Measurements from ENCODE around the gene ATP2B2.

Gene ATP2B2

DNA sequence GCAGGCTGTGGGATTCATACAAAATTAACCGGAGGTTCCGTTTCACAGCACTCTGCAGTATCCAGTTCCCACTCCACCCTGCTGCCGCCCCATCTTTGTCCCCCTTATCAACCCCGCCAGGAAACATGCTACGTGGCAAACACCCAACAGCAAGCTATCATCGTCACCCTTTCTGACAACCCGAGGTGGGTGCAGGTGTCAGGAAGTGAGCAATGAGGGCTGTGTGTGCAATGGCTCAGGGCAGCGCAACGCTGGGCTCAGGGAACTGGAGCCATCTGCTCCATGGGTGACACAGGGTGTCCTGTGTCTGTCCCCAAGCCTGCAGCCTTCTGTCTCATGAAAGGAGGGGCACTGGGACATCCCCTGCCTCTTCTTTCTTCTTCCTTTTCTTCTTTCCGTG lies 60.9 kb downstream of the ATP2B2 start:
- H3K79me1 ChIP-seq (ENCODE audit: low read length): no peaks in the 10 kb centered on the region
- H3K4ac ChIP-seq (ENCODE audit: low read depth, low read length): no peak overlapping the region
- H2BK12ac ChIP-seq (ENCODE audit: low read length): no peak overlapping the region
- no peak overlapping the region for H3K4me2 ChIP-seq (ENCODE audit: low read length)
- DNase-seq: no peak
- no peaks in the 10 kb centered on the region for H3K4me1 ChIP-seq (ENCODE audit: control insufficient read depth in 1 of 2, insufficient read depth in 2 of 2, low read length in 2 of 2)
- H4K8ac ChIP-seq (ENCODE audit: low read depth, low read length): no peak overlapping the region
- H3K36me3 ChIP-seq (ENCODE audit: control insufficient read depth in 1 of 2, insufficient read depth in 2 of 2, low read length in 2 of 2): no peaks in the 10 kb centered on the region
- H3K23ac ChIP-seq (ENCODE audit: low read length): no peak overlapping the region
- H2AFZ ChIP-seq (ENCODE audit: insufficient read depth, low read length, poor library complexity): no peak overlapping the region
- H3K9ac ChIP-seq (ENCODE audit: low read length): no peak overlapping the region
- H2BK5ac ChIP-seq (ENCODE audit: low read depth, low read length, poor library complexity): no peak overlapping the region
- no peak overlapping the region for H3K18ac ChIP-seq (ENCODE audit: low read length)
- no peak overlapping the region for H2BK120ac ChIP-seq (ENCODE audit: insufficient read depth, low read length, poor library complexity)
- H3K27ac ChIP-seq (ENCODE audit: low read depth, low read length): no peak overlapping the region
- WGBS (ENCODE audit: extremely low coverage, insufficient coverage, insufficient read length): no CpG with 5 or more reads among the region's 10 CpGs
- H3K79me2 ChIP-seq (ENCODE audit: control insufficient read depth, insufficient read depth, low read length, poor library complexity): no peaks in the 10 kb centered on the region
- no peak overlapping the region for H3K4me3 ChIP-seq (ENCODE audit: low read depth, low read length)
- H3K9me3 ChIP-seq (ENCODE audit: insufficient read depth, low read depth, low read length): no peaks in the 10 kb centered on the region
- H2AK5ac ChIP-seq (ENCODE audit: low read length): no peak overlapping the region
- no peak overlapping the region for H3K14ac ChIP-seq (ENCODE audit: low read length)
- H4K91ac ChIP-seq (ENCODE audit: low read depth, low read length): no peak overlapping the region
- H4K12ac ChIP-seq (ENCODE audit: low read depth, low read length): no peak overlapping the region
- no peaks in the 10 kb centered on the region for H3K27me3 ChIP-seq (ENCODE audit: insufficient read depth, low read length)

DNA sequence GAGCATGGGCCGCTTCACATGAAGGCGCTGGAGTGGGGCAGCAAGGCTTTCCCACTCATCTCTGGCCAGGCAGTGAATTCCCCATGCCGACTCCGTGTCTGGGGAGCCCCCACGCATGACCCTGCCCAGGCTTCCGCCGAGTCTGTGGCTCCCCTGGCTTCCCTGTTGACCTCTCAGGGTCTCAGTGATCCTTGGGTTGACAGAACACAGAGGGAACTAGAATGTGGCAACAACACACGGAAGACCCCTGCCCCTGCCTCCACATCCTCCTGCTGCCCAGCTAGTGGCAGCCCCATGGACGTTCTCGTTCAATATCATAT lies 61.3 kb downstream of the ATP2B2 start:
- H3K9me3 ChIP-seq (ENCODE audit: insufficient read depth, low read depth, low read length): no peaks in the 10 kb centered on the region
- no peak overlapping the region for H2AFZ ChIP-seq (ENCODE audit: insufficient read depth, low read length, poor library complexity)
- no peak overlapping the region for H4K8ac ChIP-seq (ENCODE audit: low read depth, low read length)
- H3K27me3 ChIP-seq (ENCODE audit: insufficient read depth, low read length): no peaks in the 10 kb centered on the region
- no peak overlapping the region for H3K9ac ChIP-seq (ENCODE audit: low read length)
- H4K12ac ChIP-seq (ENCODE audit: low read depth, low read length): no peak overlapping the region
- no peak overlapping the region for H3K14ac ChIP-seq (ENCODE audit: low read length)
- no peaks in the 10 kb centered on the region for H3K79me1 ChIP-seq (ENCODE audit: low read length)
- H3K4ac ChIP-seq (ENCODE audit: low read depth, low read length): no peak overlapping the region
- no peak overlapping the region for H3K23ac ChIP-seq (ENCODE audit: low read length)
- H3K4me3 ChIP-seq (ENCODE audit: low read depth, low read length): no peak overlapping the region
- H2BK120ac ChIP-seq (ENCODE audit: insufficient read depth, low read length, poor library complexity): no peak overlapping the region
- no peaks in the 10 kb centered on the region for H3K4me1 ChIP-seq (ENCODE audit: control insufficient read depth in 1 of 2, insufficient read depth in 2 of 2, low read length in 2 of 2)
- no peak for DNase-seq
- H3K27ac ChIP-seq (ENCODE audit: low read depth, low read length): no peak overlapping the region
- H3K79me2 ChIP-seq (ENCODE audit: control insufficient read depth, insufficient read depth, low read length, poor library complexity): no peaks in the 10 kb centered on the region
- no peak overlapping the region for H2BK12ac ChIP-seq (ENCODE audit: low read length)
- no peaks in the 10 kb centered on the region for H3K36me3 ChIP-seq (ENCODE audit: control insufficient read depth in 1 of 2, insufficient read depth in 2 of 2, low read length in 2 of 2)
- H4K91ac ChIP-seq (ENCODE audit: low read depth, low read length): no peak overlapping the region
- no peak overlapping the region for H2AK5ac ChIP-seq (ENCODE audit: low read length)
- H2BK5ac ChIP-seq (ENCODE audit: low read depth, low read length, poor library complexity): no peak overlapping the region
- no peak overlapping the region for H3K4me2 ChIP-seq (ENCODE audit: low read length)
- no CpG with 5 or more reads among the region's 10 CpGs for WGBS (ENCODE audit: extremely low coverage, insufficient coverage, insufficient read length)
- no peak overlapping the region for H3K18ac ChIP-seq (ENCODE audit: low read length)

DNA sequence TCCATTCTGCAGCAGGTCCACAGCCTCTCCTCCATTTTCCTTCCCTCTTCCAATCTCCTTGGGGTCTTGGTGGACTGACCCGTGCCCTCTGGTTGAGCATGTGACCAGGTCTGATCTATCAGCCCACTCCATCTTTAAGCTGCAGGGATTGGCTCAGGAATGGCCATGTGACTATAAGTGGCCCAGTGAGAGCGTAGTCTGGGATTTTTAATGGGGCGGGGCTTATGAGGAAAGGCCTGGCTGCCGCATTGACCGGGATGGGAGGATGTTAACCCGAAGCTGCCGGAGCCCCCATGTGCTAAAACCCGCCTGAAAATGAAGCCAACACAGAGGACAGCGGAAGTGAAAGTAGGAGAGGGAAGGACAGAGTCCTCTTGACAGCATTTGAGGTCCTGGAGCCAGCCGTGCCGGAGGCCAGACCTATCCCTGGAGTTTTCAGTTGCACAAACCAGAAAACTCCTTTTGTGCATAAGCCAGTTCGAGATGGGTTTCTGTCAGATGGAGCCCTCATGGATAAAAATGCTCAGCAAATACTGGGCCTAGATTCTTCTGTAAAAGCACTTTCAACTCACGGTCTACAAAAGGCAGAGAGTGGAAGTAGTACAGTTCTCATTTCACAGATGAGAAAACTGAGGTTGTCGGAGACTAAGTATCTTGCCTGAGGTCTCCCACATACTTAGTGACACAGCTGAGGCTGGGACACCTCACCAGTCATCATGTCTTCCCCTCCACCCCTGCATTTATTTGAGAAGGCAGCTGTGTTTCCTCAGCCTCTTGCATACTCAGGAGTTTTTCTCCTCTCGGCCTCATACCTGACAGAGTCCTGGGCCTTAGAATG lies 61.9 kb downstream of the ATP2B2 start:
- Histone ChIP-seq H3K4me3 (ENCODE audit: low read depth, low read length) (no peak overlapping the region), H3K9ac (ENCODE audit: low read length) (no peak overlapping the region), H3K79me2 (ENCODE audit: control insufficient read depth, insufficient read depth, low read length, poor library complexity) (no peaks in the 10 kb centered on the region), H2BK5ac (ENCODE audit: low read depth, low read length, poor library complexity) (no peak overlapping the region), H2AFZ (ENCODE audit: insufficient read depth, low read length, poor library complexity) (no peak overlapping the region), H3K4ac (ENCODE audit: low read depth, low read length) (no peak overlapping the region), H3K27ac (ENCODE audit: low read depth, low read length) (no peak overlapping the region), H4K12ac (ENCODE audit: low read depth, low read length) (no peak overlapping the region), H2AK5ac (ENCODE audit: low read length) (no peak overlapping the region), H3K36me3 (ENCODE audit: control insufficient read depth in 1 of 2, insufficient read depth in 2 of 2, low read length in 2 of 2) (no peaks in the 10 kb centered on the region), H4K91ac (ENCODE audit: low read depth, low read length) (no peak overlapping the region), H4K8ac (ENCODE audit: low read depth, low read length) (no peak overlapping the region), H3K9me3 (ENCODE audit: insufficient read depth, low read depth, low read length) (no peaks in the 10 kb centered on the region), H3K18ac (ENCODE audit: low read length) (no peak overlapping the region), H3K14ac (ENCODE audit: low read length) (no peak overlapping the region), H2BK12ac (ENCODE audit: low read length) (no peak overlapping the region), H3K4me2 (ENCODE audit: low read length) (no peak overlapping the region), H3K23ac (ENCODE audit: low read length) (no peak overlapping the region), H3K79me1 (ENCODE audit: low read length) (no peaks in the 10 kb centered on the region), H3K4me1 (ENCODE audit: control insufficient read depth in 1 of 2, insufficient read depth in 2 of 2, low read length in 2 of 2) (no peaks in the 10 kb centered on the region), H2BK120ac (ENCODE audit: insufficient read depth, low read length, poor library complexity) (no peak overlapping the region), H3K27me3 (ENCODE audit: insufficient read depth, low read length) (no peaks in the 10 kb centered on the region)
- no peak for DNase-seq
- no CpG with 5 or more reads among the region's 15 CpGs for WGBS (ENCODE audit: extremely low coverage, insufficient coverage, insufficient read length)

DNA sequence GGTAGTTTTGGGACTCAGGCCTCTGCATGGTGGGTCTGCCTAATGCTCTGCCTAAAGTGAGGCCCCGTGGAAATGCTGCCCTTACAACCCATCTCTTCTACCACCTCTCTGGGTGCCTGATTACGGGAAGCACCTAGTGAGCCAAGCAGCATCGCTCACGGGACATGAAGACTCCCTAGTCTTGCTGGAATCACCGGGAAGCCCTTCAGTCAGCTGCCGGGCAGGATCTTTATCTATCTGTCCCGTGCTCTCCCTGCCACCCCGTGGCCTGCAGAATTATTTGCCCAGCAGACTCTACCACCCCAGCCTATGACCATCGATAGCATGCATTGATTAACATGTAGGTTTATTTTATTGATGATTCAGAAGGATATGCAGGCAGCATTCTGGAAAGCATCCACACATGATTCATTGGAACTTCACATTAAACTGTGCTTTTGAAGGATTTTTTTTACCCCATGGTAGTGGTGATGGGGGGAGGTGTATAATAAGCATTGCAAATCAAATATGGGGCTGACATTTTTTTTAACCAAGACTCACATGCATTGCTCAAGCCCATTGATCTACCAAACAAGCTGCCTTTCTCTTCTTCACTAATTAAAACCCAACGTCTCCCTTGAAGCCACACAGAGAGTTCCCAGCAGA lies 63.1 kb downstream of the ATP2B2 start:
- Histone ChIP-seq H2BK120ac (ENCODE audit: insufficient read depth, low read length, poor library complexity) (no peak overlapping the region), H2AK5ac (ENCODE audit: low read length) (no peak overlapping the region), H3K27ac (ENCODE audit: low read depth, low read length) (no peak overlapping the region), H3K27me3 (ENCODE audit: insufficient read depth, low read length) (no peaks in the 10 kb centered on the region), H4K8ac (ENCODE audit: low read depth, low read length) (no peak overlapping the region), H3K4me2 (ENCODE audit: low read length) (no peak overlapping the region), H4K91ac (ENCODE audit: low read depth, low read length) (no peak overlapping the region), H3K4ac (ENCODE audit: low read depth, low read length) (no peak overlapping the region), H3K36me3 (ENCODE audit: control insufficient read depth in 1 of 2, insufficient read depth in 2 of 2, low read length in 2 of 2) (no peaks in the 10 kb centered on the region), H3K79me2 (ENCODE audit: control insufficient read depth, insufficient read depth, low read length, poor library complexity) (no peaks in the 10 kb centered on the region), H3K4me3 (ENCODE audit: low read depth, low read length) (no peak overlapping the region), H3K9ac (ENCODE audit: low read length) (no peak overlapping the region), H3K4me1 (ENCODE audit: control insufficient read depth in 1 of 2, insufficient read depth in 2 of 2, low read length in 2 of 2) (no peaks in the 10 kb centered on the region), H4K12ac (ENCODE audit: low read depth, low read length) (no peak overlapping the region), H2BK5ac (ENCODE audit: low read depth, low read length, poor library complexity) (no peak overlapping the region), H3K14ac (ENCODE audit: low read length) (no peak overlapping the region), H3K9me3 (ENCODE audit: insufficient read depth, low read depth, low read length) (no peaks in the 10 kb centered on the region), H3K79me1 (ENCODE audit: low read length) (no peaks in the 10 kb centered on the region), H3K23ac (ENCODE audit: low read length) (no peak overlapping the region), H3K18ac (ENCODE audit: low read length) (no peak overlapping the region), H2BK12ac (ENCODE audit: low read length) (no peak overlapping the region), H2AFZ (ENCODE audit: insufficient read depth, low read length, poor library complexity) (no peak overlapping the region)
- WGBS (ENCODE audit: extremely low coverage, insufficient coverage, insufficient read length): no CpG with 5 or more reads among the region's 10 CpGs
- no peak for DNase-seq
